ENCODE data around the gene MS4A18. TPM values are rescaled to one million over a fixed set of nuclear protein-coding genes. Genes with fewer than 3 reads are reported as not detected.

Gene MS4A18
- total RNA-seq, 2 experiments from 2014 or later, result not detected

GRCh38 chr11:60786811-60787567 lies 62.5 kb downstream of the MS4A18 start:
- no peaks in the 10 kb centered on the region for H3K27me3 Mint-ChIP-seq
- H3K36me3 Mint-ChIP-seq (ENCODE audit: low read depth), result no peaks in the 10 kb centered on the region
- ChIA-PET POLR2A (no interaction called here), CTCF (interaction anchor here (0.9 to 1.0 kb wide), 2 partner anchors 11 to 44 kb away, joined by 3 to 4 read pairs; no protein-coding TSS in a partner anchor)
- intact Hi-C loops (cut with micrococcal nuclease), result no loop called here
- DNase-seq (no peak), ATAC-seq (no peak)
- H3K27ac Mint-ChIP-seq, result no peak overlapping the region
- no peaks in the 10 kb centered on the region for H3K4me1 Mint-ChIP-seq (ENCODE audit: low read depth)
- H3K4me3 Mint-ChIP-seq, result no peak overlapping the region
- no peak for TF ChIP-seq CTCF (IDR thresholded peaks at IDR 0.05)
- no peaks in the 10 kb centered on the region for H3K9me3 Mint-ChIP-seq

- no peak for TF ChIP-seq CTCF (IDR thresholded peaks at IDR 0.05)
- no peaks in the 10 kb centered on the region for H3K4me1 Mint-ChIP-seq (ENCODE audit: low read depth)
- intact Hi-C loops (cut with micrococcal nuclease), result no loop called here
- ChIA-PET CTCF (no interaction called here), POLR2A (no interaction called here)
- H3K36me3 Mint-ChIP-seq (ENCODE audit: low read depth), result no peaks in the 10 kb centered on the region
- DNase-seq (no peak), ATAC-seq (no peak)
- H3K27ac Mint-ChIP-seq, result no peak overlapping the region
- H3K4me3 Mint-ChIP-seq, result no peak overlapping the region
- no peaks in the 10 kb centered on the region for H3K9me3 Mint-ChIP-seq
- H3K27me3 Mint-ChIP-seq, result no peaks in the 10 kb centered on the region
Observed at GRCh38 chr11:60788401-60789125, 64.0 kb downstream of the MS4A18 start.

- Mint-ChIP-seq H3K27ac (no peak overlapping the region), H3K9me3 (no peaks in the 10 kb centered on the region), H3K4me1 (ENCODE audit: low read depth) (no peaks in the 10 kb centered on the region), H3K4me3 (no peak overlapping the region), H3K36me3 (ENCODE audit: low read depth) (no peaks in the 10 kb centered on the region), H3K27me3 (no peaks in the 10 kb centered on the region)
- DNase-seq (no peak), ATAC-seq (no peak)
- ChIA-PET CTCF (interaction anchor here (1.0 to 2.4 kb wide), 3 partner anchors 15 to 109 kb away, joined by 3 to 23 read pairs (median 3); no protein-coding TSS in a partner anchor), POLR2A (no interaction called here)
- TF ChIP-seq CTCF (IDR thresholded peaks at IDR 0.05), result no peak
- intact Hi-C loops (cut with micrococcal nuclease), result no loop called here
Observed at GRCh38 chr11:60790726-60791125, 66.2 kb downstream of the MS4A18 start.

- no peaks in the 10 kb centered on the region for H3K9me3 Mint-ChIP-seq
- POLR2A ChIA-PET, result no interaction called here
- intact Hi-C loops (cut with micrococcal nuclease), result no loop called here
- no peak overlapping the region for H3K4me3 Mint-ChIP-seq
- no peaks in the 10 kb centered on the region for H3K36me3 Mint-ChIP-seq (ENCODE audit: low read depth)
- ATAC-seq (no peak), DNase-seq (no peak)
- no peaks in the 10 kb centered on the region for H3K4me1 Mint-ChIP-seq (ENCODE audit: low read depth)
- H3K27me3 Mint-ChIP-seq, result no peaks in the 10 kb centered on the region
- TF ChIP-seq CTCF (IDR thresholded peaks at IDR 0.05), result no peak
- no peak overlapping the region for H3K27ac Mint-ChIP-seq
- CTCF ChIA-PET, result interaction anchor here (1.0 to 2.4 kb wide), 3 partner anchors 16 to 40 kb away, joined by 3 to 23 read pairs (median 3); no protein-coding TSS in a partner anchor
Observed at GRCh38 chr11:60791153-60791933, 66.8 kb downstream of the MS4A18 start.
